GM21423 (cell line): Measurements from ENCODE around the gene SCGB1A1.
"Not testable (repeated sequence)": the region's sequence is repeated elsewhere in the genome, so short reads cannot be mapped to it uniquely, and the experiment has no call there.

Experiments used
- ATAC-seq: cut with Tn5 transposase; IDR thresholded peaks from one replicate; pipeline ENCODE4 v1.9.1; 2021; ENCODE audit warnings: mild to moderate bottlenecking, moderate library complexity; ENCODE audit not compliant: unreplicated experiment

Gene SCGB1A1

DNA sequence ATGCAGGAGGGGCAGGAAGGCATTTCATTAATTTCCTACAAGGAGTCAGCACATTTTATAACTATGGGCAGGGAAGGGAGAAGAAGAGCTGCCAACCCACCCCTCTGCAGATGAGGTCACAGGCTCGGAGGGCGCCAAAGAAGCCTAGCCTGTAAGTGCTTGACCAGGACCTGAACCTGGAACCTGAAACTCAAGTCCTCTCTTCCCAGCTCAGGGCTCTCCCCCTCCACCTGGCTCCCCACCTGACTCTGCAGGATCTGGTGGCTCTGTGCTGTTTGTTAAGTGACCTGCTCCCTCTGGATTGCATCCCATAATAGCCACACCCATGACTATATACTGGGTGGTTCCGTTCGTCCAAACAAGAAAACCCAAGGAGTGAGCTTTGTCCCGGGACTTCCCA, 27.3 kb downstream of the SCGB1A1 start:
- no peak for ATAC-seq

DNA sequence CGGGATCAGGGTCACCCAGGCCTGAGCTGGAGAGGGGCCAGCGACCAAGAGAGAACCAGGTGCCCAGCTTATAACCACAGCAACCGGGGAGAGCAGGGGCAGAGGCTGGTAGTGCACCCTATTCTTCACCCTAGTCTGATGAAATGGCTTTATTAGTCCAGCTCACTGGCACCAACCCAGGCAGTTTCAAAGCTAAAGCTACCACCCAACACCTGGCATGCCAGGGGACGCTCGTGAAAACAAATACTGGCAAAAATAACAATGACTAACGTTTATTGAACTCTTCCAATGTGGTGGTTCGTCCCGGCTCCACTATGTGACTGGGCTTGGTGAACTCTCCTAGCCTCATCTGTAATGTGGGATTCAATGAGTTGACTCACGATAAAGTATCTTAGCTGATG, 30.6 kb downstream of the SCGB1A1 start:
- ATAC-seq: no peak

DNA sequence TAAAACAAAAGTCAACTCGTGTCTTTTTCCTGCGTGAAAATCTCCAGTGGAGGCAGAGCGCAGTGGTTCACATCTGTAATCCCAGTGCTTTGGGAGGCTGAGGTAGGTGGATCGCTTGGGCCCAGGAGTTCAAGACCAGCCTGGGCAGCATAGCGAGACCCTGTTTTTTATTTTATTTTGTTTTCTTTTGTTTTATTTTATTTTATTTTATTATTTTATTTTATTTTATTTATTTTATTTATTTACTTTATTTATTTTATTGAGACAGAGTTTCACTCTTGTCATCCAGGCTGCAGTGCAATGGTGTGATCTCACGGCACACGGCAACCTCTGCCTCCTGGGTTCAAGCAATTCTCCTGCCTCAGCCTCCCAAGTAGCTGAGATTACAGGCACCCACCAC, 31.1 kb downstream of the SCGB1A1 start:
- not testable (repeated sequence) for ATAC-seq

DNA sequence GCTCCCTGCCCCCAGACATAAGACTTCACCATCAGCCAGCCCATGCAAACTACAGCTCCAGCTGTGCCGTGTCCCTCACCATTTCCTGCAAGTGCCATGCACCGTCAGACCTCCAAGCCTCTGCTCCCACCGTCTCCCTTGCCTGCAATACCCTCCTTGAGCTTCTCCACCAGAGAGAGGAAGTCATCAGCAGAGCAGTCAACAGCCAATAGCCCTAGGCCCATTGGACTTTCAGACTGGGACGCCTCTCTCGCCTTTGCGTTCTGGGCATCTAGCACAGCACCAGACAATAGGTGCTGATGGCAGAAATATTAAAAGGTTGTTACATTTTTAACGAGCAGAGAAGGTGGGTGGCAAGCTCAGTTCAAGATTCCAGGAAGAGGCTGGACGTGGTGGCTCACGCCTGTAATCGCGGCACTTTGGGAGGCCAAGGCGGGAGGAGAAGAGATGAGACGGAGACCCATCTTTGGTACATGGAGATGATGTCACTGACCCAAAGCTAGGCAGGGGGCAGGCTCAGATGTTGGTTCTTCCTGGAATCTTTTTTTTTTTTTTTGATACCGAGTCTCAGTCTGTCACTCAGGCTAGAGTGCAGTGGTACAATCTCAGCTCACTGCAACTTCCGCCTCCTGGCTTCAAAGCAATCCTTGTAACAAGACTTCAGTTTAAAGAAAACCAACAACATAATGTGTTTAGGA, 31.9 kb downstream of the SCGB1A1 start:
- no peak for ATAC-seq

DNA sequence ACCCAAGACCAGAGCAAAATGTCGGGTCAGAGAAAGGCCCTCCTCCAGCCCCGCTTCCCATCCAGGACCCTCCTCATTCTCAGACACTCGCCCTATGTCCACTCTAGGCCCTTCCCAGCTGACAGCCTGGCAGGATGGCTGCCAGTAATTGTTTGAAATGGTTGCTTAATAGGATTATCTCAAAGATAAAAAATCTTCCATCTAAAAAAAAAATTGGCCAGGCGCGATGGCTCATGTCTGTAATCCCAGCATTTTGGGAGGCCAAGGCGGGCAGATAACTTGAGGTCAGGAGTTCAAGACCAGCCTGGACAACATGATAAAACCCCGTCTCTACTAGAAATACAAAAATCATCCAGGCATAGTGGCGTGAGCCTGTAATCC, 32.4 kb downstream of the SCGB1A1 start:
- ATAC-seq: no peak

DNA sequence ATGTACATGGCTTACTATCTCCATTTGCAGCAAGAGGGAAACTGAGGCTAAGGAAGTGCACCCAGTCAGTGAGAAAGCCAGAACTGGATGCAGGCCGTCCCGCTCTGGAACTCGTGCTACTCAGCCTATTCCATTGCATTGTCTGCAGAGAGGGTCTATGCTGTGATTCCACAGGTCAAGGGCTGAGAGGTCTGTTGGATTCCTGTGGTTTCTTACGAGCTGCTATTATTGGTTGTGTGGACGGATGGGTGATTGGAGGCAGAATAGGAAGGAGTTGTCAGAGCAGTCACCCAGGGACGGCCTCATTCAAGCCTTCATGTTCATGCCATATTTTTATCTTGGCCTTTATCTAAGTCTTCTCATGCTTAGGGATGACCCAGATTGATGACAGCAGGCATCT, 33.4 kb downstream of the SCGB1A1 start:
- ATAC-seq: no peak

DNA sequence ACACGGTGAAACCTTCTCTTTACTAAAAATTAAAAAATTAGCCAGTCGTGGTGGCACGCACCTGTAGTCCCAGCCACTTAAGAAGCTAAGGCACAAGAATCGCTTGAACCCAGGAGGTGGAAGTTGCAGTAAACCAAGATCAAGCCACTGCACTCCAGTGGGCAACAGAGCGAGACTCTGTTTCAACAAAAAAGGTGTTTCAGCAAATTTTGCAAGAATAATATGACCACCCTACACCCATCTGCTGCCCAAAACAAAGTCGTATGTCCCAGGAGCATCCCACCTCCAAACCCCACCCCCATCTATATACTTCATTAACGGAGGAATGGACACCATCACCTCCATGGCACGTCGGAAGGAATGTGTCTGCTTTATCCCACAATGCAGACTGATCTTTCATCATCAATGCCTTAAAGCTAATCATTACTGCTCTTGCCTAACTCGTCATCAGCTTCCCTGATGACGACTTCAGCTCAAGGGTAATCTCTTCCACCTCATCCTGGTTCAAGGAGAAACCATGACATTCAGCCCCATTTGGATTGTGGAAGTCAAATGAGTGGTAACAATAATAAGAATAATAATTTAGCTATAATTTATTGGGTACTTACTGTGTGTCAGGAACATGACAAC, 34.1 kb downstream of the SCGB1A1 start:
- no peak for ATAC-seq

DNA sequence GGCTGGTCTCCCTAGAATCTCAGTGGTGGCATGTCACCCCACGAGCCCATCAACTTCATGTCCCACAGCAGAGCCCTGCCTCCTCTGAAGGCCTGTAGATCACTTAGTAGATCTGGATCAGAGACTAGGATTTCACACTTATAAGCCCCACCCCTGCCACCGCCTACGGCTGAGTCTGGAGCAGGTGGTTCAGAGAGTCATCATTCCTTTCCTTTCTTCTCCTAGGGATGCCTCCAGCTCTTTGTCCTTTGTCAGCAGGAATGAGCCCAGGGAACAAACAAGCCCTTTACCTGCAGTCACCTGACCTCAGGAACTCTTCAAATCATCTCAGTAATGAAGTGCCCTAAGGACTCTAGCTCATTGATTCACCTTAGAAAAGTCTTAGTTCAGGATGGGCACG, 37.8 kb downstream of the SCGB1A1 start:
- ATAC-seq: no peak

DNA sequence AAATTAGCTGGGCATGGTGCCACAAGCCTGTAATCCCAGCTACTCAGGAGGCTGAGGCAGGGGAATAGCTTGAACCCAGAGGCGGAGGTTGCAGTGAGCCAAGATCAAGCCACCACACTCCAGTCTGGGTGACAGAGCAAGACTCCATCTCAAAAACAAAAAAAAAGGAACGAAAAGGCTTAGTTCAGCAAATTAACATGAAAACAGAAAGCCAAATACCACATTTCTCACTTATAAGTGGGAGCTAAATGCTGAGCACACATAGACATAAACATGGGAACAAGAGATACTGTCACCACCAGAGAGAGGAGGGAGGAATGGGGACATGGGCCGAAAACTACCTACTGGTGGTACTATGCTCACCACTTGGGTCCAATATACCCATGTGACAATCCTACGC, 38.6 kb downstream of the SCGB1A1 start:
- no peak for ATAC-seq

DNA sequence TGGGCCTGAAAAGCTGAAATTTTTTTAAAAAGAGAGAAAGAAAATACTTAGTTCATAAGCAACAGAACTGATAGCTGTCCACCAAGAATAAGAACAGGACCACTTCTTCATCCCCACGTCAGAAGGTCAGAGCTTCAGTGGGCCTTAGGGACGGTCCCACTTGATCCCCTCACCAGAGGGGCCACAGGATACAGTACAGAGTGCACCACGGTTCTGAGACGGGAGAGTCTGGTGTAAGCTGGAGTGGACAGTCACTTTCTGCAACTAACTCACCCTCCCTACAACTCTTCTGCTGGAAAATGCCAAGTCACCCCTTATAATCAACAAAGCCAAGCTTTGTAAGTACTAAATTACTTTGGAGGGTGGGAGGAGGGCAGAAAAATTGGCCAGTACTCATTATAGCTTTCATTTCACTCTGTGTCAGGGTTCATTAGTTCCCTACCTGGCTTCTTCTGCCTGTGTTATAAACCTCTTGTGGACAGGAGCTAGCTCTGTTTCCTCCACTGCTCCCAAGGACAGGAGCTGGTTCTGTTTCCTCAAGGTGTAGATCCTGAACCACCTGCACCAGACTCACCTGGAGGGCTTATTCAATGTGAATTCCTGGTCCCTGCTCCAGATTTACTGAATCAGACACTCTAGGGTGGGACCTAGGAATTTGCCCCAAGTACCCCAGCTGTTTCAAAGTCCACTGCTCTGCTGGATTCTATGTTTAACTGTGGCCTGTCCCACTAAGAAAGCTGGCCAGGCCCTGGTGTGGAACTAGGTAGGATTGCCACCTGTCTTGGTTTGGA, 39.6 kb downstream of the SCGB1A1 start:
- no peak for ATAC-seq

DNA sequence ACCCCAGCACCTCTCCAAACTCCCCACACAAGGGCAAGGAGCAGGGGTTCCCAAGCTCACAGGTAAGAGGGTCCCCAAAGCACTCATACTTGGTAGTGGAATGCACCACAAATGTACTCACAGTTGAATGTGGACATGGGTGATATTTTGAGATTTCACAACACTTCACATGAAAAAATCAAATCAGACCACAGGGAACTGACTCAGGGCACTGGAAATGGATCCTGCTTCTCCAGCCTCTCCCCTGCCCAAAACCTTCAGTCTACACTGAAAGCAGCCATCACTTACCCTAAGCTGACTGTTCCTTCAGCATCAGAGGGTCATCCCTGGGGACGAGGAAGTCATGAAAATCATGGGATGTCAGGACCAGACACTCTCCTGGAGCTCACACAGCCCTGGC, 40.2 kb downstream of the SCGB1A1 start:
- ATAC-seq: no peak

DNA sequence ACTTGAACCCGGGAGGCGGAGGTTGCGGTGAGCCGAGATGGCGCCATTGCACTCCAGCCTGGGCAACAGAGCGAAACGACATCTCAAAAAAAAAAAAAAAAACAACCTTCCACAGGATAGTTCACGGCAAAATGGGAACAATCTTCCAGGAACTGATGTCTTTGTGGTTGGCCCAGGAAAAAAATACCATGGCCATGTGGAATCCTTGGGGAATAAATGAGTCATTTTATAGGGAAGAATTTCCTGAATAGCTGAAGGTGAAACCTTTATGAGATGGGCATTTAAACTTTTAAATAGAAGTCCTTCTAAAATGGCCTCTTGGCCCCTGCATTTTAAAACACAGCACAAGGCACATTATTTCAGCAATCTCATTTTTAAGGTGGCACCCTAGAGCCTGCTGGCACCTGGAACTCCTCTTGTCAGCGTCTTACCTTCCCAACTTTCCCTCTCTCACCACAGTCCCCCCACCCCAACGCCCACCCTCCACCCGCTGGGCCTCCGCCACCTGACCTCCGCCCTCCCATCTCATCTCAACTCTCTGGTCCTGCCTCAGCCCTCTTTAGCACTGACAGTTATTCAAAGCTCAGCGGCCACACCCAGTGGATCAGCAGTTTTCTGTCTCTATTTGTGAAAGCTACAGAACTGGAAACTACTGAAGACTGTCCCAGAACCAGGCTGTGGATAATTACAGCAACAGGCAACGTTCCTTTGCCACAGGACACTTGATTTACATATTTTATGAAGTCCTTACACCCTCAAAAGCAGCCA, 43.1 kb downstream of the SCGB1A1 start:
- no peak for ATAC-seq

DNA sequence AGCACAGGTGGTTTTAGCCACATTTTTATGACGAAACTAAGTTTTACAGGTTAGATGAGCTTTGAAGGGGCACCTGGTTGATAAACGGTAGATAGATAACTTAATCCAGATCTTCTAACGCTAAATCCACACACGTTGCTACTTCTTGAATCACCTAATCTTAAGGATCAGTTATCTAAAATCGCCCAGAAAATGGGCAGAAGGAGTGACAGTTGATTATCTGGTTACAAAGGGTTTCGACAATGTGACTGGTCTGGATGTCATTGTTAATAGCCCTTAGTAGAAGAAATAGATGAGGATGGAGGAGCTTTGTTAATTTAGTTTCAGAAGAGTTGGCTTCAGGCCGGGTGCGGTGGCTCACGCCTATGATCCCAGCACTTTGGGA, 43.7 kb downstream of the SCGB1A1 start:
- no peak for ATAC-seq

DNA sequence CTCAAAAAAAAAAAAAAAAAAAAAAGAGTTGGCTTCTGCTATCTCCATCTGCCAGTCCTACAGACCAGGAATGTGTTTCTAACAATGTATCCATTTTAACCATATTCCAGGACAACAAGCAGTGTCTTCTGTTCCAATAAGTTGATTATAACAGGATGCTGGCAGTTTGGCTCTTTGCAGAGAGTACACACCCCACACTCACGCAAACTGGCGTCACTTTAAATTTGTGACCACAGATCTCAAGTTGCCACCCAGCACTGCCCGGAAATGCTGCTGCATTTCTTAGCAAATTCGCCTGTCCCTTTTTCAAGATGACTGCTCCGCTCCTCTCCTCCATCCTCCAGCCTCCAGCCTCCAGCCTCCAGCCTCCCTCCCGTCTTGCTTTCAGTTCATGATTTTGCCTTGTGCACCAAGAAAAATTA, 44.3 kb downstream of the SCGB1A1 start:
- ATAC-seq: no peak

DNA sequence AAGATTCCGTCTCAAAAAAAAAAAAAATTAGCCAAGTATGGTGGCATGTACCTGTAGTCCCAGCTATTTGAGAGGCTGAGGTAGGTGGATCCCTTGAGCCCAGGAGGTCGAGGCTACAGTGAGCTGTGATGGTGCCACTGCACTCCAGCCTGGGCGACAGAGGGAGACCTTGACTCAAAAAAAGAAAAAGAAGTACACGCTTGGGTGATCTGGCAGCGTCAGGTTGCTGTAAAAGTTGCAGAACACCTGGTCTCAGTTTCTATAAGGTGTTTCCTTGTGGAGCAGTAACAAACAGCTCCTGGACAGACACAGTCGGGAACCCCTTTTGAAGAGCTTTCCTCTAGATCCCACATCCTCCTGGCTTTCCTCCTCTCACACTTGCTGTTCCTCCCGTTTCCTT, 45.8 kb downstream of the SCGB1A1 start:
- ATAC-seq: no peak

DNA sequence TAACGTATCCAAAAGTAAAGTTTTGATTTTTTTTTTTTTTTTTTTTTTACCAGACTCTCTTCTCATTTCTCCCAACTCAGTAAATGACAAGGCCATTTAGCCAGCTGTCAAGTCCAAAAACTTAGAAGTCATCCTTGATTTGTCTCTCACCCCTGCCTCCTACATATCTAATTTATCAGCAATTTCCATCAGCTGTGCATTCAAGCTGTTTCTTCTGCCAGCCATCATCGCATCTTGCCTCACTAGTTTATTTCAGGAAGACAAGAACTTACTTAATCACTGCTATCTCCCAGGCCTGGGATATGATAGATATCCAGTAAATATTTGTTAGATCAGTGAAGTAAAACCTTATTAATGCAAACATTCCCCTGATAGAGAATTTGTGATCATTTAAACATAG, 47.6 kb downstream of the SCGB1A1 start:
- ATAC-seq: no peak

DNA sequence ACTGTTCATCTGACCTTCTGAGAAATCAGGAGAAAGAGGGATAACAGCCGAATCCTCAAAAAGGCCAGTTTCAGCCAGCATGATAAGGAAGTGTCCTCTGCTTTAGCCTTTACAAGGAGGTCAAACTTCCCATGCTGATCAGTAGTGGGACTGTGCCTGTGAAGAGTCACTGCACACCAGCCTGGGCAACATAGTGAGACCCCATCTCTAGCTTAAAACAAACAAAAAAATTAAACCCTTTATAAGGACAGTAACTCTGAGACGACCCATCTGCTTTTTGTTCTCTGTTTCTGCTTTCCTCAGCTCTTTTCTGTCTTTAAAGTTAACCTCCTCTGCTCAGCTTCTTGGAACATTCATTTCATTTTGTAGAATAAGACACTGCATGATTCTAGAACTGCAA, 49.7 kb downstream of the SCGB1A1 start:
- no peak for ATAC-seq

DNA sequence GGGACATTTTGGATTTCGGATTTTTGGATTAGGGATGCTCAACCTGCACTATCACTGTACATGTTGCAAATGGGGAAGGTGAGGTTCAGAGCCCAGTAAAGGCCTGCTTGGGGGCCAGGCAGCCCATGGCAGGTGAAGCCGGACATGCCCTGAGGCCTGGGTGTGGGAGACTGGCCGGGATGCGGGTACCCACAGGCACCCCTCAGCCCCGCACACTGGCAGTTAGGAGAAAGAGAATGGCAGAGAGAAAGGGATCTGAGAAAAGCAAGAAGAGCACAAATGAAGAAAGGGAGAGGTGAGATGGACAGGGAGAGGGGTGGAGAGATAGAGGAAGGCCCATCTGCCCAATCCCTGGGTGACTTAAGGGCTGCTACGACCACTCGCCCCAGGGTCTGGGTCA, 52.8 kb downstream of the SCGB1A1 start:
- no peak for ATAC-seq

DNA sequence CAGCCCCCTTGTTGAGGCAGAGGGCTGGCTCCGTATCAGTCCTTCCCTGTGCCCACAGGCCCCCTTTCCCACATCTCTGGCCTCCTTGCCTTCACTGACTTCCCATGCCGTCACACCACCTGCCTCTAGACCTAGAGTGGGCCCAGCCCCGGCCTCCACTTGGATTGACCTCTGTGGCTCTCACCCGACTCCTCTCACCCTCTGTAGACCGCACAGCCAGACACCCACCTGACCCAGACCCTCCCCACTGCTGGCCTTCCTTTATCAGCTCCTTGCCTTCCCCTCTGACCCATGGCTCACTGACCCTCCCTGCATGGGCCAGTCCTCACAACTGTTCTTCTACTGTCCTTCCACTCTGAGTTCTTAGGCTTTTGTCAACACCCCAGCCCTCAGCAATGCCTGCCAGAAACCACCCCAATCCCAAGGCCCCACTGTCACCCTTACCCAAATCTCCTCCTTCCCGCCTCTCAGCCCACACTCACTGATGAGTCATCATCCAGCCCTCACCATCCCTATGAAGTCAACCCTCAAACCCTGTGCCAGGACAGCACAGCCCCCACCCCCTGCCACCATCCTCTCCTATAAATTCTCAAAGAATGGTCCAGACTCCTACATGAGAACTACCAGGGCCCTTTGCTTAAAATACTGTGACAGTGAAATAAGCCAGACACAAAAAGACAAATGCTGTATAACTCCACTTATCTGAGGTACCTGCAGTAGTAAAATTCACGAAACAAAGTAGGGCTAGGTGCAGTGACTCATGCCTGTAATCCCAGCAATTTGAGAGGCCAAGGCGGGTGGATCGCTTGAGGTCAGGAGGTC, 53.4 kb downstream of the SCGB1A1 start:
- ATAC-seq: no peak
